CD4-positive, alpha-beta memory T cell (primary cell): ENCODE data around the gene SYT15. TPM values are rescaled to one million over a fixed set of nuclear protein-coding genes. Genes with fewer than 3 reads are reported as not detected.
A peak's percentile ranks its signal among the peaks of the same experiment; 100 is the strongest.
"Not testable (repeated sequence)": the region's sequence is repeated elsewhere in the genome, so short reads cannot be mapped to it uniquely, and the experiment has no call there.

Experiments
- CTCF ChIA-PET: fragments of 350-600 bp; sonication (Branson Sonifier 250); formaldehyde crosslinking; loops from one replicate; lab custom pipeline; 2021; ENCODE audit warnings: inconsistent platforms; ENCODE audit not compliant: partially characterized antibody; lab: Charles Lee
- POLR2A ChIA-PET: fragments of 350-600 bp; sonication (Branson Sonifier 250); formaldehyde crosslinking; loops from one replicate; lab custom pipeline; 2021; ENCODE audit not compliant: partially characterized antibody; lab: Charles Lee
- DNase-seq, 5 donors: peaks; one replicate each; pipeline versions ENCODE4 v3.0.0 to v3.0.0-alpha.2; 2020 to 2022; ENCODE audit warnings: mixed read lengths in 1 of 5
- H3K27ac ChIP-seq: one replicate; pipeline ENCODE4 v1.7.0; 2013; ENCODE audit warnings: low read depth, low read length
- H3K27me3 ChIP-seq: 2 replicates; pipeline ENCODE4 v1.7.0; 2013; ENCODE audit warnings: mild to moderate bottlenecking, low read length, moderate library complexity; ENCODE audit not compliant: insufficient read depth
- H3K36me3 ChIP-seq: 2 replicates; pipeline ENCODE4 v1.7.0; 2013; ENCODE audit warnings: mild to moderate bottlenecking, low read length, moderate library complexity; ENCODE audit not compliant: insufficient read depth
- H3K4me1 ChIP-seq: 2 replicates; pipeline ENCODE4 v1.7.0; 2013; ENCODE audit warnings: mild to moderate bottlenecking, low read length, moderate library complexity; ENCODE audit not compliant: insufficient read depth
- H3K4me3 ChIP-seq, 2 donors: one replicate each; pipeline ENCODE4 v1.7.0; 2013; ENCODE audit warnings: low read length in 2 of 2, mild to moderate bottlenecking in 1 of 2
- H3K9me3 ChIP-seq, 2 donors: one replicate each; pipeline ENCODE4 v1.7.0; 2013; ENCODE audit warnings: low read length in 2 of 2, control low read depth in 1 of 2; ENCODE audit not compliant: control insufficient read depth in 1 of 2
- H3K27ac Mint-ChIP-seq, 7 donors: one replicate each; pipeline ENCODE4 v1.8.0; 2020 to 2021; ENCODE audit warnings: mixed read lengths in 7 of 7, mild to moderate bottlenecking in 6 of 7, inconsistent platforms in 3 of 7, moderate library complexity in 3 of 7
- H3K27me3 Mint-ChIP-seq, 2 donors: one replicate each; pipeline ENCODE4 v1.8.0; 2020 to 2021; ENCODE audit warnings: mixed read lengths in 2 of 2
- H3K36me3 Mint-ChIP-seq, 2 donors: one replicate each; pipeline ENCODE4 v1.8.0; 2020 to 2021; ENCODE audit warnings: mixed read lengths in 2 of 2, inconsistent platforms in 1 of 2, mild to moderate bottlenecking in 1 of 2
- H3K4me1 Mint-ChIP-seq, 4 donors: one replicate each; pipeline ENCODE4 v1.8.0; 2020 to 2021; ENCODE audit warnings: mixed read lengths in 4 of 4, mild to moderate bottlenecking in 1 of 4
- H3K4me3 Mint-ChIP-seq, 8 donors: one replicate each; pipeline ENCODE4 v1.8.0; 2020 to 2021; ENCODE audit warnings: mixed read lengths in 8 of 8, mild to moderate bottlenecking in 7 of 8, moderate library complexity in 6 of 8, inconsistent platforms in 3 of 8
- H3K9me3 Mint-ChIP-seq, 8 donors: one replicate each; pipeline ENCODE4 v1.8.0; 2020 to 2021; ENCODE audit warnings: mixed read lengths in 8 of 8, mild to moderate bottlenecking in 5 of 8, inconsistent platforms in 3 of 8, moderate library complexity in 1 of 8
- intact Hi-C: fragments of 100-400 bp; cut with micrococcal nuclease; formaldehyde crosslinking; loops from one replicate; pipeline ENCODE4 v1.15.1; 2023
- polyA plus RNA-seq, 2 donors: library from polyadenylated mRNA; unstranded; fragments of 300-500 nt; fragmentation: Illumina TruSeq; gene quantifications; one replicate each; pipeline ENCODE4 v1.2.3, GENCODE V29; 2021
- total RNA-seq, 2 experiments: library from RNA; stranded (reverse); gene quantifications; one replicate each; pipeline ENCODE4 v1.2.3, GENCODE V29; 2021

Gene SYT15
- total and polyA plus RNA-seq, 4 experiments from 2014 or later: 0.10 to 1.7 (median 0.55) TPM

DNA sequence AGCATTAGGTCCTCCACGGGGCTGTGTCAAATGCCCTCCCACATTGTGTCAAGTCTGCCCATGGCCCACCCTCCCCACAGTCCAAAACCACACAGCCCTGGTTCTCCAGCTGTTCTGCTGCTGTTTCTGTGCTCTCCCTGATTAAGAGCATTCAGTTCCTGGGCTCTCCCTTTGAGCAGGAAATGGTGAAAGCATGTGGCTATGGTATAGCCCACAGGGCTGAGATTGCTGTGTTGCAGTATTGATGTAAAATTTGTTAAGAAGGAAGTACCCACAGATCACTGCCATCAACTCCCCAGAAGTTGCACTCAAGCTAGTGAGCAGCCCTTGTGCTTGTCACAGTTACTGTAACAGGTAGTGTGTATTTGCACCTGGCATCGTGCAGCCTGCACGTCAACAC lies 9.3 kb downstream of the SYT15 start:
- intact Hi-C loops, H3K27me3 ChIP-seq, H3K4me3 Mint-ChIP-seq, H3K27ac Mint-ChIP-seq, H3K27me3 Mint-ChIP-seq, DNase-seq, H3K36me3 ChIP-seq, H3K4me3 ChIP-seq, CTCF ChIA-PET, H3K4me1 ChIP-seq, H3K4me1 Mint-ChIP-seq, H3K9me3 ChIP-seq, H3K36me3 Mint-ChIP-seq, H3K9me3 Mint-ChIP-seq, H3K27ac ChIP-seq, POLR2A ChIA-PET: not testable (repeated sequence)

DNA sequence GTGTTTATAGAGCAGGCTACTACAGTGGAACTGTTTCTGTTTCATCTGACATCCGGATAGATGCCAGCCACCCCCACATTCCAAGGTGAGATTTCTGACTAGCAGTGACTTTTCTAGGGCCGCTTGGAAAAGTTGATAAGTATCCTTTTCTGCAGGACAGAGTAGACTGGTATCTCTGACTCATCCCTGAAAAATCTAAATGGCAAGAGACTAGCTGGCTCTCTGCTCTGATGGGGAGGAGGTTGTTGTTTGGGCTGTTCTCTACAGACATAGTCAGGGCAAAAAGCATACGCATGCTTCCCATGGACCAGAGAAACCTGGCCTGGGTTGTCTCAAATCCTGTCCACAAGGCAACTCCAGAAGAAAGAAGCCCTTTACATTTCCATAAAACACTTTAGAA lies 10.7 kb downstream of the SYT15 start:
- POLR2A ChIA-PET, DNase-seq, H3K36me3 ChIP-seq, H3K27ac ChIP-seq, H3K4me3 Mint-ChIP-seq, H3K9me3 ChIP-seq, H3K27ac Mint-ChIP-seq, H3K4me1 ChIP-seq, H3K27me3 ChIP-seq, H3K9me3 Mint-ChIP-seq, CTCF ChIA-PET, intact Hi-C loops, H3K4me1 Mint-ChIP-seq, H3K36me3 Mint-ChIP-seq, H3K27me3 Mint-ChIP-seq, H3K4me3 ChIP-seq: not testable (repeated sequence)

DNA sequence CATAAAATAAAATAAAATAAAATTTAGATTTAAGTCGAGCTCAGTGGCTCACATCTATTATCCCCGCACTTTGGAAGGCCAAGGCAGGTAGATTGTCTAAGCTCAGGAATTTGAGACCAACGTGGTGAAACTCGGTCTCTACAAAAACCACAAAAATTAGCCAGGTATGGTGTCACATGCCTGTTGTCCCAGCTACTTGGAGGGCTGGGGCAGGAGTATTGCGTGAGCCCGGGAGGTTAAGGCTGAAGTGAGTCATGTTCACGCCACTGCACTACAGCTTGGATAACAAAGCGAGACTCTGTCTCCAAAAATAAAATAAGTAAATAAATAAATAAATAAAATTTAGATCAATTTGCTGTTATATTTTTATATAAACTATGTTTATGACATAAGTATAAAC lies 12.1 kb downstream of the SYT15 start:
- CTCF ChIA-PET, POLR2A ChIA-PET, DNase-seq, H3K36me3 ChIP-seq, H3K4me3 ChIP-seq, H3K4me3 Mint-ChIP-seq, H3K4me1 ChIP-seq, H3K27ac ChIP-seq, H3K9me3 Mint-ChIP-seq, H3K9me3 ChIP-seq, H3K36me3 Mint-ChIP-seq, H3K4me1 Mint-ChIP-seq, intact Hi-C loops, H3K27ac Mint-ChIP-seq, H3K27me3 ChIP-seq, H3K27me3 Mint-ChIP-seq: not testable (repeated sequence)

DNA sequence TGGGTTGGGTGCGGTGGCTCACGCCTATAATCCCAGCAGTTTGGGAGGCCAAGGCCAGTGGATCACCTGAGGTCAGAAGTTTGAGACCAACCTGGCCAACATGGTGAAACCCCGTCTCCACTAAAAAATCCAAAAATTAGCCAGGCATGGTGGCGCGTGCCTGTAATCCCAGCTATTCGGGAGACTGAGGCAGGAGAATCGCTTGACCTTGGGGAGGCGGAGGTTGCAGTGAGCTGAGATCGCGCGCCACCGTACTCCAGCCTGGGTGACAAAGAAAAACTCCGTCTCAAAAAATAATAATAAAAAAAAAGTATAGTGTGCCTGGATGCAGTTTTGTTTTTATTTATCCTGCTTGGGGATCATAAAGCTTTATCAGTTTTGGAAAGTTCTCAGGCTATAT lies 14.4 kb downstream of the SYT15 start:
- H3K27me3 Mint-ChIP-seq, DNase-seq, H3K36me3 ChIP-seq, H3K36me3 Mint-ChIP-seq, H3K9me3 Mint-ChIP-seq, H3K4me1 Mint-ChIP-seq, H3K27ac ChIP-seq, H3K27me3 ChIP-seq, H3K9me3 ChIP-seq, intact Hi-C loops, POLR2A ChIA-PET, H3K4me3 ChIP-seq, H3K4me1 ChIP-seq, H3K4me3 Mint-ChIP-seq, CTCF ChIA-PET, H3K27ac Mint-ChIP-seq: not testable (repeated sequence)

DNA sequence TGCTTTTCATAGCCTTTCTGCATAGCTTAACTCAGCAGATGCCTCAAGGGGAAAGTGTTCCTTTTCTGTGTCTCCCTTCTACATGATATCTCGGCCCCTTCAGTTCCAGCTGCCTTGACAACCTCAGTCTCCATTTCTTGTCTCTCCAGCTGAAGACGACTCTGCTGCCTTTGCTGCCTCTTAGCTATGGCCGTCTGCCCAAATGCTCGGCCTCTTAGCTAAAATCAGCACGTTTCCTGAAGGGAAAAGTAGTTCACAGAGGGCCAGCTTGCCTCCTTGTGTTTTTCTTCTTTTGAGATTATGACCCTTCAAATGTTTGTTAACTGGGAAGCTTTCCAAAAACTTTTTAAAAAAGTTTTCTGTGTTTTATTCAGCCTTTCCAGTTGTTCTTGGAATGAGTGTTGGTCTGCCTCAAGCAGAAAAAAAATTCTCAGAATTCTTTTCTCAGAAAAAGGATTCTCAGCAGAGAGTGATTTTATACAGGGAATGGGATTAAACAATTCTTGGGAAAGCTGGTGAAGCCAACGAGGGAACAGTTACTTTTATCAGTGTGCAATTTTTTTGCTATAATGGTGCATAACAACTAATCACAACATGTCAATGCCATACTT lies 15.6 kb downstream of the SYT15 start:
- H3K36me3 ChIP-seq, H3K4me1 ChIP-seq, H3K4me3 ChIP-seq, H3K36me3 Mint-ChIP-seq, H3K4me3 Mint-ChIP-seq, intact Hi-C loops, POLR2A ChIA-PET, H3K4me1 Mint-ChIP-seq, H3K27ac ChIP-seq, DNase-seq, CTCF ChIA-PET, H3K27me3 Mint-ChIP-seq, H3K9me3 ChIP-seq, H3K27ac Mint-ChIP-seq, H3K9me3 Mint-ChIP-seq, H3K27me3 ChIP-seq: not testable (repeated sequence)

DNA sequence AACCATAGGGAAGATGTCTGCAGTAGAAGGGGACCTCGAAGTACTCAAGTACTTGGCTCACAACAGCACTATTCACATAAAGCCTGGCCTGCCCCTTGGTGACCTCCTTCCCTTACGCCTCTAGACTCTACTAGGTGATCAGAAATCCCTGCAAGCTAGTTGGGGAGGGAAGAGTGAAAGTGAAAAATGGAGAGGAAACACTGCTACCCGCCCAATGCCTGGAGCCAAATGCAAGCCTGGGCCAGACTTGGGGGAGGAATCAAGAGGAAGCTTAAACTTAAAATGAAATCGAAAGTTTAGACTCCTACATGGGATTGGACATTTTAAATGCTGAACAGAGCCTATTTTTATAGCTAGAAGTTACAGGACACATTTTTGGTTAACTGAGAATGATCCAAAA lies 17.6 kb downstream of the SYT15 start:
- POLR2A ChIA-PET, H3K27ac Mint-ChIP-seq, H3K36me3 ChIP-seq, CTCF ChIA-PET, H3K4me3 Mint-ChIP-seq, H3K9me3 ChIP-seq, H3K4me3 ChIP-seq, H3K4me1 Mint-ChIP-seq, H3K36me3 Mint-ChIP-seq, H3K9me3 Mint-ChIP-seq, H3K4me1 ChIP-seq, DNase-seq, H3K27me3 Mint-ChIP-seq, H3K27me3 ChIP-seq, intact Hi-C loops, H3K27ac ChIP-seq: not testable (repeated sequence)

DNA sequence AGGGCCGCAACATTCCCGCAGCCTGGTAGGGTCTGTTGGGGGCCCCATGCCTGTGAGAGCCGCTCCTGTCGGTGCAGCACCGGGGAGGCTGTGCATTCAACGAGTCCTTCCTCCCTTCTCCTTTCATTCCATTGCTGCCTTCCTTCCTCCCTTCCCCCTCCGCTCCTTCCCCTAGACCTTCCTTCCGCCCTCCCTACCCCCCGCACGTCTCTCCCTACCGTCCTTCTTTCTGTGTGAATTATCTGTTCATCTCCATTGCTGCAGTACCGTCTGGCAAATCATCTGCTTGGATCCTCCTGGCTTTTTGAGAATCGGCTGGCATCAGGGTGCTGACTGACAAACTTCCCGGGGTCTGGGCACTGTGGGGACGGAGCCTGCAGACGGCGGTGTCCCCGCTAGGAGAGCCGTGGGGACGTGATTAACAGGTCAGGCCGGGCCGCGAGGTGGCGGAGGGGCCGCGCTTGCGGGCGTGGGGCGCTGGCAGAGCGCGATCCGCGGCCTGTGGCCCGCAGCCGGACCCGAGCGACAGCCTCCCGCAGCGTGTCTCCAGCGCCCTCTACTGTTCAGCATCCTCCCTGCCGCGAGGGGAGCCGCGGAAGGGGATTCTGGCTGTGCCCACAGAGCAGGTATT lies 18.8 kb downstream of the SYT15 start:
- H3K9me3 Mint-ChIP-seq, H3K4me1 Mint-ChIP-seq, H3K27me3 Mint-ChIP-seq, POLR2A ChIA-PET, H3K4me3 ChIP-seq, CTCF ChIA-PET, H3K9me3 ChIP-seq, H3K36me3 Mint-ChIP-seq, H3K36me3 ChIP-seq, H3K27me3 ChIP-seq, H3K4me1 ChIP-seq, H3K27ac ChIP-seq, intact Hi-C loops: not testable (repeated sequence)
- H3K27ac Mint-ChIP-seq: peak overlapping the region in 1 of 7 donors; percentile 24
- peak; percentile 20 to 62 (median 31) for DNase-seq
- peak overlapping the region in 5 of 8 donors; percentile 33 to 66 (median 49) for H3K4me3 Mint-ChIP-seq

DNA sequence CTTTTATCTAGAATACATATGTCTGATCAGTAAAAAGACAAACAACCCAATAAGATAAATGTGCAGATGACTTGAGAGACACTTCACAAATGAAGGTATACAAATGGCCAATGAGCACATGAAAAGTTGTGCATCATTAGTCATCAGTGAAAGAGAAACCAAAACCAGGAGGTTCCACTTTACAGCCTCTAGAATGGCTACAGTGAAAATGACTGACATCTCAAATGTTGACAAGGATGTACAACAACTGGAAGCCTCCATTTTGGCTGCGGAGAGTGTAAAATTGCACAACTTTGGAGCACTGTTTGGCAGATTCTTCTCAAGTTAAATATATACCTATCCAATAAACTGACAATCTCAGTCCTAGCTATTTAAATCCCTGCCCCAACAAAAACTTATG lies 21.6 kb downstream of the SYT15 start:
- POLR2A ChIA-PET, H3K36me3 ChIP-seq, H3K27me3 Mint-ChIP-seq, H3K36me3 Mint-ChIP-seq, CTCF ChIA-PET, H3K4me3 Mint-ChIP-seq, H3K4me1 ChIP-seq, H3K27ac ChIP-seq, H3K4me3 ChIP-seq, H3K9me3 Mint-ChIP-seq, H3K9me3 ChIP-seq, intact Hi-C loops, DNase-seq, H3K4me1 Mint-ChIP-seq, H3K27ac Mint-ChIP-seq, H3K27me3 ChIP-seq: not testable (repeated sequence)
